KMS-11 (cell line): ENCODE measurements around the gene OSGEP.
"Not testable (repeated sequence)": the region's sequence is repeated elsewhere in the genome, so short reads cannot be mapped to it uniquely, and the experiment has no call there.

Experiments
- H2AFZ ChIP-seq: fragments of 200-600 bp; sonication (generic); 2 replicates; pipeline ENCODE4 v1.6.1; 2016; ENCODE audit warnings: antibody characterized with exemption, mixed run types, low read depth
- H3K27ac ChIP-seq: fragments of 200-600 bp; sonication (generic); 2 replicates; pipeline ENCODE4 v1.6.1; 2016; ENCODE audit warnings: mild to moderate bottlenecking, mixed run types
- H3K27me3 ChIP-seq: fragments of 200-600 bp; sonication (generic); 2 replicates; pipeline ENCODE4 v1.6.1; 2017; ENCODE audit warnings: mild to moderate bottlenecking, low read depth, mixed run types, moderate library complexity; ENCODE audit not compliant: insufficient read depth
- H3K36me3 ChIP-seq: fragments of 200-600 bp; sonication (generic); 2 replicates; pipeline ENCODE4 v1.6.1; 2017; ENCODE audit warnings: mild to moderate bottlenecking, mixed run types; ENCODE audit not compliant: insufficient read depth
- H3K4me1 ChIP-seq: fragments of 200-600 bp; sonication (generic); 2 replicates; pipeline ENCODE4 v1.6.1; 2016; ENCODE audit warnings: mild to moderate bottlenecking, low read depth, mixed run types; ENCODE audit not compliant: poor library complexity, severe bottlenecking
- H3K4me2 ChIP-seq: fragments of 200-600 bp; sonication (generic); 2 replicates; pipeline ENCODE4 v1.7.0; 2016; ENCODE audit warnings: mild to moderate bottlenecking, mixed run types
- H3K4me3 ChIP-seq: fragments of 200-600 bp; sonication (generic); IDR thresholded peaks from 2 replicates; pipeline ENCODE4 v1.6.1; 2017; ENCODE audit warnings: low read depth, low read length, mixed read lengths; ENCODE audit not compliant: insufficient read depth
- H3K79me2 ChIP-seq: fragments of 200-600 bp; sonication (generic); 2 replicates; pipeline ENCODE4 v1.6.1; 2016; ENCODE audit warnings: low read depth, mixed run types; ENCODE audit not compliant: insufficient read depth
- H3K9ac ChIP-seq: fragments of 200-600 bp; sonication (generic); 2 replicates; pipeline ENCODE4 v1.6.1; 2016; ENCODE audit warnings: mild to moderate bottlenecking, mixed run types
- H4K20me1 ChIP-seq: fragments of 200-600 bp; sonication (generic); 2 replicates; pipeline ENCODE4 v1.6.1; 2016; ENCODE audit warnings: mild to moderate bottlenecking, mixed run types; ENCODE audit not compliant: insufficient read depth
- TF ChIP-seq, protein P1 (sequence below): fragments of 200-600 bp; sonication (generic); conservative IDR thresholded peaks from 2 replicates; pipeline ENCODE4 v1.6.1; 2017; ENCODE audit warnings: low read depth, mild to moderate bottlenecking, antibody characterized with exemption, low read length, moderate library complexity, mixed read lengths

The OSGEP gene

DNA sequence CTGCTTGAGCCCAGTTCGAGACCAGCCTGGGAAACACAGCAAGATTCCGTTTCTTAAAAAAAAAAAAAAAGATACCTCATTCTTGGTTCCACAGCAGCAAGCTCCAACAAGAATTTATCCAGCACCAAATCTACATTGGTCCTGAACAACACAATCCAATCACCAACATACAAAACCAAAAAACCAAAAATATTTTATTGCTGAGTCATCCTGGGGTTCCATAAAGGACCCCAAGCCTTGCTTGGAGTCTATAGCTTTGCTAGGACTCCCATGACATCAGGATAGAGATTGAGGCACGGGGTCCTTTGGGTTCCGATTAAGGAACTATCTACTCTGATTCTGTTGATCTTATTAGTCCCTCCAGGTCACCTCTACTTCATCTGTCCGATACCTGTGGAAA is 7.7 kb downstream of the OSGEP start:
- no peaks in the 10 kb centered on the region for H4K20me1 ChIP-seq

DNA sequence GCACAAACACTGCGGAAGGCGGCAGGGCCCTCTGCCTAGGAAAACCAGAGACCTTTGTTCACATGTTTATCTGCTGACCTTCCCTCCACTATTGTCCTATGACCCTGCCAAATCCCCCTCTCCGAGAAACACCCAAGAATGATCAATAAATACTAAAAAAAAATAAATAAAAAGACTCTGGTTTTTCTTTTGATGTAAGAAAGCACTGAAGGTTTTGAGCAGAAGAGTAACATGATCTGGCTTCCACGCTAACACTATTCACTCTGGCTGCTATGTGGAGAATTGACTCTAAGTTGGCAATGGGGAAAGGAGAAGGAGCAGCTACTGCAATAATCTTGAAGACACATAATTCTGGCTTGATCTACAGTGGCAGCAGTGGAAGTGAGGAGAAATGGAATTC is 11.0 kb downstream of the OSGEP start:
- H3K9ac ChIP-seq, H2AFZ ChIP-seq, H3K27ac ChIP-seq, H3K27me3 ChIP-seq, H3K4me1 ChIP-seq, H3K79me2 ChIP-seq, H4K20me1 ChIP-seq, H3K36me3 ChIP-seq, H3K4me3 ChIP-seq, H3K4me2 ChIP-seq: not testable (repeated sequence)

More for the DNA sequence above, 7.7 kb downstream of the OSGEP start:
- no peaks in the 10 kb centered on the region for H3K79me2 ChIP-seq
- TF ChIP-seq, protein P1, sequence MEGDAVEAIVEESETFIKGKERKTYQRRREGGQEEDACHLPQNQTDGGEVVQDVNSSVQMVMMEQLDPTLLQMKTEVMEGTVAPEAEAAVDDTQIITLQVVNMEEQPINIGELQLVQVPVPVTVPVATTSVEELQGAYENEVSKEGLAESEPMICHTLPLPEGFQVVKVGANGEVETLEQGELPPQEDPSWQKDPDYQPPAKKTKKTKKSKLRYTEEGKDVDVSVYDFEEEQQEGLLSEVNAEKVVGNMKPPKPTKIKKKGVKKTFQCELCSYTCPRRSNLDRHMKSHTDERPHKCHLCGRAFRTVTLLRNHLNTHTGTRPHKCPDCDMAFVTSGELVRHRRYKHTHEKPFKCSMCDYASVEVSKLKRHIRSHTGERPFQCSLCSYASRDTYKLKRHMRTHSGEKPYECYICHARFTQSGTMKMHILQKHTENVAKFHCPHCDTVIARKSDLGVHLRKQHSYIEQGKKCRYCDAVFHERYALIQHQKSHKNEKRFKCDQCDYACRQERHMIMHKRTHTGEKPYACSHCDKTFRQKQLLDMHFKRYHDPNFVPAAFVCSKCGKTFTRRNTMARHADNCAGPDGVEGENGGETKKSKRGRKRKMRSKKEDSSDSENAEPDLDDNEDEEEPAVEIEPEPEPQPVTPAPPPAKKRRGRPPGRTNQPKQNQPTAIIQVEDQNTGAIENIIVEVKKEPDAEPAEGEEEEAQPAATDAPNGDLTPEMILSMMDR, result no peak
- no peak overlapping the region for H3K4me3 ChIP-seq
- H3K27me3 ChIP-seq, result no peaks in the 10 kb centered on the region
- H3K4me2 ChIP-seq, result no peak overlapping the region
- H3K9ac ChIP-seq, result no peak overlapping the region
- H3K36me3 ChIP-seq, result no peaks in the 10 kb centered on the region
- no peak overlapping the region for H2AFZ ChIP-seq
- H3K27ac ChIP-seq, result no peak overlapping the region
- H3K4me1 ChIP-seq, result no peaks in the 10 kb centered on the region

DNA sequence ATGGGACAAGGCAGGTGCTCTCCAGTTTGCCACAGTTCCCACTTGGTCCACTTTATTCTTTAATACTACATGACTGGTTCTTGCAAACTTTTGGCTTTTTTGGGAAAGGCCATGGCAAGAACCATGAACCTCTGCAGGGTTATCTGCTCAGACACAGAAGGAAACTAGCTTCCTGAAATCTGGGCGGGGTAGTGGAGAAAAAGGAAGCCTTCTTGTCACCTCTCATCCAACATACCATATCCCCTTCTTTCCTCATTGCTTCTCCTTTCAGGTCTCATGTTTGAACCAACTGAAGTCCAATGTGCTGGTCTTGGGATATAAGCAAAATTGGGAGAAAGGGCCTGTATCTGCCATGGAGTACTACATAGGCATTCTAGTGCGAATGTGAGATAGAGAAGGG is 13.2 kb downstream of the OSGEP start:
- no peaks in the 10 kb centered on the region for H3K36me3 ChIP-seq
- H4K20me1 ChIP-seq, result no peaks in the 10 kb centered on the region
- no peak overlapping the region for H2AFZ ChIP-seq
- H3K4me1 ChIP-seq, result no peaks in the 10 kb centered on the region
- no peak overlapping the region for H3K9ac ChIP-seq
- H3K27ac ChIP-seq, result no peak overlapping the region
- H3K4me3 ChIP-seq, result no peak overlapping the region
- no peaks in the 10 kb centered on the region for H3K79me2 ChIP-seq
- H3K27me3 ChIP-seq, result no peaks in the 10 kb centered on the region
- TF ChIP-seq, protein P1, result no peak
- no peak overlapping the region for H3K4me2 ChIP-seq

DNA sequence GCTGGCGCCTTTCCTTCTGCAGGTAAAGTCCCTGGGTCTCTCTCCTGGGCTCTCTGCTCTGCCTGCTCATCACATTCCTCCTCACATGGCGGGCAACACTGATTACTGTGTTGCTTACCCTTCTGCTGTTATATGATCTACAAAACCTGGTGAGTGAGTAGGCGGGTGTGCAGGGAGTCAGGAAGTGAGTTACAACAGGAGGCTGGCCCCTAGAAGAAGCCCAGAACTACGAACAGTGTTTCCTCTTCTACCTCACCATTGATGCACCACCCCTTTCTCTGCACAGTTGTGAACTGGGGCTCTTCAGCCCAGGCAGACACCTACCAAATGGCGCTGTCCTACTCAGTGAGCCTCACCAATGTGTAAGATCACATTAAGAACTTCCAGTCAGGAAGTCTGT is 13.7 kb downstream of the OSGEP start:
- Histone ChIP-seq H3K4me3 (no peak overlapping the region), H3K36me3 (no peaks in the 10 kb centered on the region)

DNA sequence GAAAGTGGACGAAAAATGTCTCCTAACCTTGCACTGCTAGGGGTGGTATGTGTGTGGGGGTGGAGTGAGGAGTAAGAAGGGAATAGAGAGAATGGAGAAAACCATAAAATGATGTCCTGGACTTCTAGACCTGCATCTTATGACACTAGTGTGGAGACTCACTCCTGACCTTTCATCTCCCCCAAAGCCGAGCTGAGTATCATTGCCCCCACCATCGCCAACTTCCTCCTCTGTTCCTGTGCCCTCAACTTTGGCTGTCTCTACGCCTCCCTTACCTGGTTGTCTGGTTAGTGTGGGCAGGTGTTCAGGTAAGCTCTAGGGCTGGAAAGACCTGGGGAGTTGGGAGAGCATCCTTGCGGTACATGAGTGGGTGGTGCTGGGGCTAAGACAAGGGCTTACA is 14.1 kb downstream of the OSGEP start:
- Histone ChIP-seq H3K4me3 (no peak overlapping the region), H3K9ac (no peak overlapping the region), H2AFZ (no peak overlapping the region), H3K4me1 (no peaks in the 10 kb centered on the region), H3K4me2 (no peak overlapping the region), H3K27ac (no peak overlapping the region), H3K79me2 (no peaks in the 10 kb centered on the region), H4K20me1 (no peaks in the 10 kb centered on the region), H3K36me3 (no peaks in the 10 kb centered on the region), H3K27me3 (no peaks in the 10 kb centered on the region)
- TF ChIP-seq, protein P1, result no peak

More for the DNA sequence above, 13.7 kb downstream of the OSGEP start:
- Histone ChIP-seq H3K27ac (no peak overlapping the region), H4K20me1 (no peaks in the 10 kb centered on the region), H3K4me1 (no peaks in the 10 kb centered on the region), H2AFZ (no peak overlapping the region), H3K79me2 (no peaks in the 10 kb centered on the region), H3K4me2 (no peak overlapping the region), H3K9ac (no peak overlapping the region), H3K27me3 (no peaks in the 10 kb centered on the region)
- TF ChIP-seq, protein P1, result no peak
